GM12878 (cell line): ENCODE measurements around the gene RARA.

Experiments used
- CREB1 ChIP-seq: IDR thresholded peaks from 2 replicates; pipeline ENCODE4 v1.6.1; 2012; ENCODE audit warnings: low read depth, mild to moderate bottlenecking, inconsistent platforms
- EGR1 ChIP-seq, 2 experiments: IDR thresholded peaks; 1 replicate in 1 of 2; 2 replicates in 1 of 2; pipeline ENCODE4 v1.6.1; 2011 to 2012; ENCODE audit warnings: low read depth in 2 of 2, low read length in 2 of 2, borderline replicate concordance in 1 of 2, mild to moderate bottlenecking in 1 of 2, moderate library complexity in 1 of 2
- FOXK2 ChIP-seq: fragments of 450-650 bp; IDR thresholded peaks from 2 replicates; pipeline ENCODE4 v1.6.1; 2017; ENCODE audit warnings: mild to moderate bottlenecking, moderate library complexity
- FOXM1 ChIP-seq: IDR thresholded peaks from 2 replicates; pipeline ENCODE4 v1.6.1; 2012; ENCODE audit warnings: low read depth, mild to moderate bottlenecking, inconsistent platforms, low read length, moderate library complexity
- HDAC6 ChIP-seq: fragments of 200-600 bp; sonication (generic); IDR thresholded peaks from one replicate; pipeline ENCODE4 v1.8.0; 2017; ENCODE audit warnings: antibody characterized with exemption; ENCODE audit not compliant: unreplicated experiment
- NR2C1 ChIP-seq: fragments of 450-650 bp; IDR thresholded peaks from 2 replicates; pipeline ENCODE4 v1.6.1; 2017; ENCODE audit warnings: antibody characterized with exemption, mild to moderate bottlenecking, moderate library complexity
- POLR2A ChIP-seq: IDR thresholded peaks from 2 replicates; pipeline ENCODE4 v1.6.1; 2011; ENCODE audit warnings: low read depth, mild to moderate bottlenecking, low read length
- YY1 ChIP-seq: IDR thresholded peaks from 2 replicates; pipeline ENCODE4 v1.6.1; 2011; ENCODE audit warnings: low read depth, mild to moderate bottlenecking, low read length
- ZNF207 ChIP-seq: fragments of 450-650 bp; IDR thresholded peaks from 2 replicates; pipeline ENCODE4 v1.6.1; 2014; ENCODE audit warnings: antibody characterized with exemption, mild to moderate bottlenecking, borderline replicate concordance
- TF ChIP-seq, protein P1 (sequence below): fragments of 450-650 bp; formaldehyde crosslinking; IDR thresholded peaks from 2 replicates; pipeline ENCODE4 v1.4.0; 2022; ENCODE audit warnings: mild to moderate bottlenecking, moderate library complexity
- TF ChIP-seq, protein P2 (sequence below): IDR thresholded peaks from 2 replicates; pipeline ENCODE4 v1.6.1; 2011; ENCODE audit warnings: low read depth, low read length, improper control_type of control experiment, borderline replicate concordance
- TF ChIP-seq, protein P3 (sequence below), 3 experiments: IDR thresholded peaks in 2 of 3; conservative IDR thresholded peaks in 1 of 3; 2 replicates each; pipeline ENCODE4 v1.5.1; 2011; ENCODE audit warnings: low read depth in 3 of 3, low read length in 3 of 3, mild to moderate bottlenecking in 3 of 3, control low read depth in 2 of 3, moderate library complexity in 2 of 3, inconsistent platforms in 1 of 3, mixed read lengths in 1 of 3; ENCODE audit not compliant: control insufficient read depth in 2 of 3, insufficient read depth in 1 of 3; ENCODE audit errors: extremely low read depth in 1 of 3

DNA sequence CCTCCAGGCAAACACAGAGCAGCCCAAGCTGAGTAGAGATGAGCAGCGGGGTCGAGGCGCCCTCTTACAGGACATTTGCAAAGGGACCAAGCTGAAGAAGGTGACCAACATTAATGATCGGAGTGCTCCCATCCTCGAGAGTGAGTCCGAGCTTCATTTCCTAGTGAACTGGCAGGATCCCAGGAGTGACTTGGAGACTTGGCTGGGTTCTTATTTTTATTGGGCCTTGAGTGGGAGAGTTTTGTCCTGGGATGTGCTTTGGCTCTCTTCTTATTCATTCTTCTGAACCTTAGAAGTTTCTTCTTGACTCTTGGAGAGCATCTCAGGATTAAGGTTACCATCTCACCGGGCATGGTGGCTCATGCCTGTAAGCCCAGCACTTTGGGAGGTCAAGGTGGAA, 48.5 kb upstream of the RARA start:
- TF ChIP-seq NR2C1 (no peak), POLR2A (no peak), EGR1 (IDR thresholded peaks at IDR 0.05; ENCODE audit: borderline replicate concordance in 1 of 2, low read depth in 2 of 2, low read length in 2 of 2) (no peak), CREB1 (no peak), FOXM1 (no peak), HDAC6 (no peak), YY1 (no peak), ZNF207 (no peak), FOXK2 (no peak)
- TF ChIP-seq, protein P1, sequence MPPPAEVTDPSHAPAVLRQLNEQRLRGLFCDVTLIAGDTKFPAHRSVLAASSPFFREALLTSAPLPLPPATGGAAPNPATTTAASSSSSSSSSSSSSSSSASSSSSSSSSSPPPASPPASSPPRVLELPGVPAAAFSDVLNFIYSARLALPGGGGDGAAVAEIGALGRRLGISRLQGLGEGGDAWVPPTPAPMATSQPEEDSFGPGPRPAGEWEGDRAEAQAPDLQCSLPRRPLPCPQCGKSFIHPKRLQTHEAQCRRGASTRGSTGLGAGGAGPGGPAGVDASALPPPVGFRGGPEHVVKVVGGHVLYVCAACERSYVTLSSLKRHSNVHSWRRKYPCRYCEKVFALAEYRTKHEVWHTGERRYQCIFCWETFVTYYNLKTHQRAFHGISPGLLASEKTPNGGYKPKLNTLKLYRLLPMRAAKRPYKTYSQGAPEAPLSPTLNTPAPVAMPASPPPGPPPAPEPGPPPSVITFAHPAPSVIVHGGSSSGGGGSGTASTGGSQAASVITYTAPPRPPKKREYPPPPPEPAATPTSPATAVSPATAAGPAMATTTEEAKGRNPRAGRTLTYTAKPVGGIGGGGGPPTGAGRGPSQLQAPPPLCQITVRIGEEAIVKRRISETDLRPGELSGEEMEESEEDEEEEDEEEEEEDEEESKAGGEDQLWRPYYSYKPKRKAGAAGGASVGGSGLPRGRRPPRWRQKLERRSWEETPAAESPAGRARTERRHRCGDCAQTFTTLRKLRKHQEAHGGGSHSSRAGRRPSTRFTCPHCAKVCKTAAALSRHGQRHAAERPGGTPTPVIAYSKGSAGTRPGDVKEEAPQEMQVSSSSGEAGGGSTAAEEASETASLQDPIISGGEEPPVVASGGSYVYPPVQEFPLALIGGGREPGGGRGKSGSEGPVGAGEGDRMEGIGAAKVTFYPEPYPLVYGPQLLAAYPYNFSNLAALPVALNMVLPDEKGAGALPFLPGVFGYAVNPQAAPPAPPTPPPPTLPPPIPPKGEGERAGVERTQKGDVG (CRISPR knock-in tag) = no peak
- TF ChIP-seq, protein P2, sequence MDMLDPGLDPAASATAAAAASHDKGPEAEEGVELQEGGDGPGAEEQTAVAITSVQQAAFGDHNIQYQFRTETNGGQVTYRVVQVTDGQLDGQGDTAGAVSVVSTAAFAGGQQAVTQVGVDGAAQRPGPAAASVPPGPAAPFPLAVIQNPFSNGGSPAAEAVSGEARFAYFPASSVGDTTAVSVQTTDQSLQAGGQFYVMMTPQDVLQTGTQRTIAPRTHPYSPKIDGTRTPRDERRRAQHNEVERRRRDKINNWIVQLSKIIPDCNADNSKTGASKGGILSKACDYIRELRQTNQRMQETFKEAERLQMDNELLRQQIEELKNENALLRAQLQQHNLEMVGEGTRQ = no peak
- TF ChIP-seq, protein P3, sequence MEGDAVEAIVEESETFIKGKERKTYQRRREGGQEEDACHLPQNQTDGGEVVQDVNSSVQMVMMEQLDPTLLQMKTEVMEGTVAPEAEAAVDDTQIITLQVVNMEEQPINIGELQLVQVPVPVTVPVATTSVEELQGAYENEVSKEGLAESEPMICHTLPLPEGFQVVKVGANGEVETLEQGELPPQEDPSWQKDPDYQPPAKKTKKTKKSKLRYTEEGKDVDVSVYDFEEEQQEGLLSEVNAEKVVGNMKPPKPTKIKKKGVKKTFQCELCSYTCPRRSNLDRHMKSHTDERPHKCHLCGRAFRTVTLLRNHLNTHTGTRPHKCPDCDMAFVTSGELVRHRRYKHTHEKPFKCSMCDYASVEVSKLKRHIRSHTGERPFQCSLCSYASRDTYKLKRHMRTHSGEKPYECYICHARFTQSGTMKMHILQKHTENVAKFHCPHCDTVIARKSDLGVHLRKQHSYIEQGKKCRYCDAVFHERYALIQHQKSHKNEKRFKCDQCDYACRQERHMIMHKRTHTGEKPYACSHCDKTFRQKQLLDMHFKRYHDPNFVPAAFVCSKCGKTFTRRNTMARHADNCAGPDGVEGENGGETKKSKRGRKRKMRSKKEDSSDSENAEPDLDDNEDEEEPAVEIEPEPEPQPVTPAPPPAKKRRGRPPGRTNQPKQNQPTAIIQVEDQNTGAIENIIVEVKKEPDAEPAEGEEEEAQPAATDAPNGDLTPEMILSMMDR (IDR thresholded peaks at IDR 0.05 in 2 of 3, conservative IDR thresholded peaks at IDR 0.05 in 1 of 3; ENCODE audit: control insufficient read depth in 2 of 3, extremely low read depth in 1 of 3, insufficient read depth in 1 of 3, low read depth in 3 of 3, low read length in 3 of 3) = no peak
